ENCODE measurements around the gene MGST2.

Gene MGST2

GRCh38 chr4:139639654-139640053 is 26.0 kb upstream of the MGST2 start:
- Histone ChIP-seq H3K4me3 (ENCODE audit: low read length, poor library complexity, severe bottlenecking) (no peak overlapping the region), H3K4me1 (ENCODE audit: insufficient read depth, low read length, poor library complexity, severe bottlenecking) (no peaks in the 10 kb centered on the region), H3K9me2 (replicated peaks; ENCODE audit: low read depth, low read length) (no peaks in the 10 kb centered on the region)

GRCh38 chr4:139641218-139641617 is 24.4 kb upstream of the MGST2 start:
- H3K4me3 ChIP-seq (ENCODE audit: low read length, poor library complexity, severe bottlenecking): no peak overlapping the region
- H3K4me1 ChIP-seq (ENCODE audit: insufficient read depth, low read length, poor library complexity, severe bottlenecking): no peaks in the 10 kb centered on the region
- no peaks in the 10 kb centered on the region for H3K36me3 ChIP-seq (ENCODE audit: insufficient read depth, low read length)
- H3K9me3 ChIP-seq (ENCODE audit: insufficient read depth, low read depth, low read length): peaks cover 11% of the 10 kb centered on the region; the same call in 1 of the 2 replicates
- H4K20me1 ChIP-seq (ENCODE audit: insufficient read depth, low read length, poor library complexity, severe bottlenecking): no peaks in the 10 kb centered on the region
- no peak overlapping the region for H3K9ac ChIP-seq (ENCODE audit: low read depth, low read length, poor library complexity, severe bottlenecking)
- no peak overlapping the region for H2AFZ ChIP-seq (ENCODE audit: low read length)
- no peak for TF ChIP-seq EZH2phosphoT487 (IDR thresholded peaks at IDR 0.05; ENCODE audit: borderline replicate concordance)
- TF ChIP-seq, protein P1, sequence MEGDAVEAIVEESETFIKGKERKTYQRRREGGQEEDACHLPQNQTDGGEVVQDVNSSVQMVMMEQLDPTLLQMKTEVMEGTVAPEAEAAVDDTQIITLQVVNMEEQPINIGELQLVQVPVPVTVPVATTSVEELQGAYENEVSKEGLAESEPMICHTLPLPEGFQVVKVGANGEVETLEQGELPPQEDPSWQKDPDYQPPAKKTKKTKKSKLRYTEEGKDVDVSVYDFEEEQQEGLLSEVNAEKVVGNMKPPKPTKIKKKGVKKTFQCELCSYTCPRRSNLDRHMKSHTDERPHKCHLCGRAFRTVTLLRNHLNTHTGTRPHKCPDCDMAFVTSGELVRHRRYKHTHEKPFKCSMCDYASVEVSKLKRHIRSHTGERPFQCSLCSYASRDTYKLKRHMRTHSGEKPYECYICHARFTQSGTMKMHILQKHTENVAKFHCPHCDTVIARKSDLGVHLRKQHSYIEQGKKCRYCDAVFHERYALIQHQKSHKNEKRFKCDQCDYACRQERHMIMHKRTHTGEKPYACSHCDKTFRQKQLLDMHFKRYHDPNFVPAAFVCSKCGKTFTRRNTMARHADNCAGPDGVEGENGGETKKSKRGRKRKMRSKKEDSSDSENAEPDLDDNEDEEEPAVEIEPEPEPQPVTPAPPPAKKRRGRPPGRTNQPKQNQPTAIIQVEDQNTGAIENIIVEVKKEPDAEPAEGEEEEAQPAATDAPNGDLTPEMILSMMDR (conservative IDR thresholded peaks at IDR 0.05; ENCODE audit: low read length): no peak
- no peaks in the 10 kb centered on the region for H3K27me3 ChIP-seq (ENCODE audit: insufficient read depth, low read length, poor library complexity, severe bottlenecking)
- H3K79me2 ChIP-seq (ENCODE audit: insufficient read depth, low read length): no peaks in the 10 kb centered on the region
- H3K9me2 ChIP-seq (replicated peaks; ENCODE audit: low read depth, low read length): no peaks in the 10 kb centered on the region
- H3K4me2 ChIP-seq (ENCODE audit: low read depth, low read length, poor library complexity, severe bottlenecking): no peak overlapping the region
- H3F3A ChIP-seq (ENCODE audit: low read depth): no peaks in the 10 kb centered on the region

More at GRCh38 chr4:139639654-139640053, 26.0 kb upstream of the MGST2 start:
- Histone ChIP-seq H2AFZ (ENCODE audit: low read length) (no peak overlapping the region), H3K36me3 (ENCODE audit: insufficient read depth, low read length) (no peaks in the 10 kb centered on the region), H3F3A (ENCODE audit: low read depth) (no peaks in the 10 kb centered on the region), H3K27me3 (ENCODE audit: insufficient read depth, low read length, poor library complexity, severe bottlenecking) (no peaks in the 10 kb centered on the region), H3K9ac (ENCODE audit: low read depth, low read length, poor library complexity, severe bottlenecking) (no peak overlapping the region), H3K79me2 (ENCODE audit: insufficient read depth, low read length) (no peaks in the 10 kb centered on the region), H3K9me3 (ENCODE audit: insufficient read depth, low read depth, low read length) (peaks cover 11% of the 10 kb centered on the region; the same call in 1 of the 2 replicates), H4K20me1 (ENCODE audit: insufficient read depth, low read length, poor library complexity, severe bottlenecking) (no peaks in the 10 kb centered on the region), H3K4me2 (ENCODE audit: low read depth, low read length, poor library complexity, severe bottlenecking) (no peak overlapping the region)
- TF ChIP-seq EZH2phosphoT487 (IDR thresholded peaks at IDR 0.05; ENCODE audit: borderline replicate concordance): no peak
- TF ChIP-seq, protein P1 (conservative IDR thresholded peaks at IDR 0.05; ENCODE audit: low read length): no peak

DNA sequence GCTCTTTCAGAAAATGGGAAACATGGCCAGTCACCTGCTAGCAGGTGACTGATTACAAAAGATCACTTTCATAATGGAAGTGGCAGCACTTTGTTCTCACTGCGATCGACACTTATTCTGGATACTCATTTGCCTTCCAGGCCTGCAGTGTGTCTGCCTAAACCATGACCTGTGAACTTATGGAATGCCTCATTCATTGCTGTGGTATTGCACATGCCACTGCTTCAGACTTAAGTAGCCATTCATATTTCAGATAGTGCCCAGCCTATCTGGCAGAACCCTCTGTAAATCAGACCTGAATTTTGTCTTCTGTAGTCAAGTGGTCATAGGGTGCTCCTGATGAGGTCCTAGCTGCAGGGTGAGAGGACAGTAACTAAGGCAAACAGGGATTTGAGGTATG is 23.3 kb upstream of the MGST2 start:
- no peak overlapping the region for H3K4me2 ChIP-seq (ENCODE audit: low read depth, low read length, poor library complexity, severe bottlenecking)
- no peaks in the 10 kb centered on the region for H4K20me1 ChIP-seq (ENCODE audit: insufficient read depth, low read length, poor library complexity, severe bottlenecking)
- H3K4me3 ChIP-seq (ENCODE audit: low read length, poor library complexity, severe bottlenecking): no peak overlapping the region
- no peaks in the 10 kb centered on the region for H3K79me2 ChIP-seq (ENCODE audit: insufficient read depth, low read length)
- no peaks in the 10 kb centered on the region for H3K9me2 ChIP-seq (replicated peaks; ENCODE audit: low read depth, low read length)
- H3K9me3 ChIP-seq (ENCODE audit: insufficient read depth, low read depth, low read length): peaks cover 11% of the 10 kb centered on the region; the same call in 1 of the 2 replicates
- H3K4me1 ChIP-seq (ENCODE audit: insufficient read depth, low read length, poor library complexity, severe bottlenecking): no peaks in the 10 kb centered on the region
- no peaks in the 10 kb centered on the region for H3K27me3 ChIP-seq (ENCODE audit: insufficient read depth, low read length, poor library complexity, severe bottlenecking)
- H2AFZ ChIP-seq (ENCODE audit: low read length): no peak overlapping the region
- no peak for TF ChIP-seq EZH2phosphoT487 (IDR thresholded peaks at IDR 0.05; ENCODE audit: borderline replicate concordance)
- TF ChIP-seq, protein P1 (conservative IDR thresholded peaks at IDR 0.05; ENCODE audit: low read length): no peak
- H3F3A ChIP-seq (ENCODE audit: low read depth): no peaks in the 10 kb centered on the region
- no peaks in the 10 kb centered on the region for H3K36me3 ChIP-seq (ENCODE audit: insufficient read depth, low read length)
- H3K9ac ChIP-seq (ENCODE audit: low read depth, low read length, poor library complexity, severe bottlenecking): no peak overlapping the region
